T-helper 2 cell (primary cell): ENCODE measurements around the gene WNT5A.

Experiments used
- DNase-seq, 5 experiments: peaks; one replicate each; pipeline versions ENCODE4 v3.0.0 to v3.0.0-alpha.2; 2012 to 2022

Gene WNT5A

GRCh38 chr3:55445551-55445950, 41.6 kb downstream of the WNT5A start:
- DNase-seq, result no peak

GRCh38 chr3:55443346-55443745, 43.8 kb downstream of the WNT5A start:
- no peak for DNase-seq

GRCh38 chr3:55442861-55443260, 44.2 kb downstream of the WNT5A start:
- DNase-seq, result no peak

GRCh38 chr3:55441499-55441898, 45.6 kb downstream of the WNT5A start:
- DNase-seq, result no peak

GRCh38 chr3:55440104-55440708, 46.9 kb downstream of the WNT5A start:
- no peak for DNase-seq

- no peak for DNase-seq
Measured at GRCh38 chr3:55439657-55440056, 47.4 kb downstream of the WNT5A start.

- DNase-seq, result no peak
Measured at GRCh38 chr3:55436644-55437043, 50.5 kb downstream of the WNT5A start.

- no peak for DNase-seq
Measured at GRCh38 chr3:55435491-55435890, 51.6 kb downstream of the WNT5A start.

- DNase-seq, result peak in 1 of 5 experiments; percentile 14
Measured at GRCh38 chr3:55434789-55435188, 52.3 kb downstream of the WNT5A start.

- no peak for DNase-seq
Measured at GRCh38 chr3:55431041-55431440, 56.1 kb downstream of the WNT5A start.

- no peak for DNase-seq
Measured at GRCh38 chr3:55427739-55428138, 59.4 kb downstream of the WNT5A start.

GRCh38 chr3:55426486-55426885, 60.6 kb downstream of the WNT5A start:
- no peak for DNase-seq

GRCh38 chr3:55423782-55424181, 63.3 kb downstream of the WNT5A start:
- DNase-seq, result no peak

- DNase-seq, result no peak
Measured at GRCh38 chr3:55417211-55417610, 69.9 kb downstream of the WNT5A start.

GRCh38 chr3:55416331-55416821, 70.7 kb downstream of the WNT5A start:
- no peak for DNase-seq
